ENCODE results near the gene HHAT.
A peak's percentile ranks its signal among the peaks of the same experiment; 100 is the strongest.

HHAT gene

GRCh38 chr1:210588357-210588756, 259.7 kb downstream of the HHAT start:
- TF ChIP-seq, protein P1, sequence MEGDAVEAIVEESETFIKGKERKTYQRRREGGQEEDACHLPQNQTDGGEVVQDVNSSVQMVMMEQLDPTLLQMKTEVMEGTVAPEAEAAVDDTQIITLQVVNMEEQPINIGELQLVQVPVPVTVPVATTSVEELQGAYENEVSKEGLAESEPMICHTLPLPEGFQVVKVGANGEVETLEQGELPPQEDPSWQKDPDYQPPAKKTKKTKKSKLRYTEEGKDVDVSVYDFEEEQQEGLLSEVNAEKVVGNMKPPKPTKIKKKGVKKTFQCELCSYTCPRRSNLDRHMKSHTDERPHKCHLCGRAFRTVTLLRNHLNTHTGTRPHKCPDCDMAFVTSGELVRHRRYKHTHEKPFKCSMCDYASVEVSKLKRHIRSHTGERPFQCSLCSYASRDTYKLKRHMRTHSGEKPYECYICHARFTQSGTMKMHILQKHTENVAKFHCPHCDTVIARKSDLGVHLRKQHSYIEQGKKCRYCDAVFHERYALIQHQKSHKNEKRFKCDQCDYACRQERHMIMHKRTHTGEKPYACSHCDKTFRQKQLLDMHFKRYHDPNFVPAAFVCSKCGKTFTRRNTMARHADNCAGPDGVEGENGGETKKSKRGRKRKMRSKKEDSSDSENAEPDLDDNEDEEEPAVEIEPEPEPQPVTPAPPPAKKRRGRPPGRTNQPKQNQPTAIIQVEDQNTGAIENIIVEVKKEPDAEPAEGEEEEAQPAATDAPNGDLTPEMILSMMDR (IDR thresholded peaks at IDR 0.05; ENCODE audit: insufficient read depth, low read depth, low read length, missing control alignments), result no peak
- no peak overlapping the region for H3K4me3 ChIP-seq (ENCODE audit: low read depth, low read length)
- DNase-seq (ENCODE audit: low read depth), result no peak

DNA sequence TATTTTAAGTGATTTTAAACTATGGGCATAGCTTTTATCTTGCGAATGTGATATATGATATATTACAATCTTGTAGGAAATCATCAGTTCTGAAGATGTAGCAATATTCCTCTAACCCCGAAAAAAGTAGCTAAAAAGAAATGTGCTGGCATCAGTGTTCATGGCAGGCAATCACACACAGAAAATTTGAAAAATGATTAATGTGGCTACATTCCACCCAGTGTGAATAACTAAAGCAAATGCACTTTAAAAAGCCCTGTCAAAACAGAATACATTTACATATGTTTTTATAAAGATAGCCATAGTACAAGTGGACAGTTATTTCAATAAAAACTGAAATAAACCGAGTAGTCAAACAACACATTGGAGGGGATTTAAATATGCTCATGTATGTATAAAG, 260.2 kb downstream of the HHAT start:
- TF ChIP-seq, protein P1 (IDR thresholded peaks at IDR 0.05; ENCODE audit: insufficient read depth, low read depth, low read length, missing control alignments), result no peak
- H3K4me3 ChIP-seq (ENCODE audit: low read depth, low read length), result no peak overlapping the region
- DNase-seq (ENCODE audit: low read depth), result no peak

GRCh38 chr1:210591214-210591613, 262.5 kb downstream of the HHAT start:
- H3K4me3 ChIP-seq (ENCODE audit: low read depth, low read length), result no peak overlapping the region
- DNase-seq (ENCODE audit: low read depth), result no peak
- TF ChIP-seq, protein P1 (IDR thresholded peaks at IDR 0.05; ENCODE audit: insufficient read depth, low read depth, low read length, missing control alignments), result no peak

- TF ChIP-seq, protein P1 (IDR thresholded peaks at IDR 0.05; ENCODE audit: insufficient read depth, low read depth, low read length, missing control alignments), result no peak
- no peak overlapping the region for H3K4me3 ChIP-seq (ENCODE audit: low read depth, low read length)
- DNase-seq (ENCODE audit: low read depth), result no peak
Measured at GRCh38 chr1:210594605-210595004, 265.9 kb downstream of the HHAT start.

- DNase-seq (ENCODE audit: low read depth), result no peak
- TF ChIP-seq, protein P1 (IDR thresholded peaks at IDR 0.05; ENCODE audit: insufficient read depth, low read depth, low read length, missing control alignments), result no peak
Measured at GRCh38 chr1:210596641-210597040, 267.9 kb downstream of the HHAT start.

DNA sequence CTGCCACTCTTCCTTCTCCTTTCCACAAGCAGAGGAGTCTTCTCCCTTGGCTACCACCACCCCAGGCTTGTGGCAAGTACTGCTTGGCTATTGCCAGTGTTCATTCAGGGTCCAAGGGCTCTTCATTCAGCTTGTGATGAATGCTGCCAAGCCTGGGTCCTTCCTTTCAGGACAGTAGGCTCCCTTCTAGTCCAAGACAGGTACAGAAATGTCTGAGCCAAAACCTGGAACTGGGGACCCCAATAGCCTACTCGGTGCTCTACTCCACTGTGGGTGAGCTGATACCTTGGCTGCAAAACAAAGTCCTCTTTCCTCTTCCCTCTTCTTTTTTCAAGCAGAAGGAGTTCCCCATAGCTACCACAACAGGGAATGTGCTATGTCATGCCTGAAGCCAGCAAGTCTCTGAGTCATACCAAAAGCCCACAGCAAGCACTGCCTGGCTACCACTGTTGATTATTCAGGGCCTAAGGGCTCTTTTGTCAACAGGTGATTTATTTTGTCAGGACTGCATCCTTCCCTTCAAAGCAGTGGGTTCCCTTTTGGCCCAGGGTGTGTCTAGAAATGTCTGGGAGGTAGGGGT, 268.9 kb downstream of the HHAT start:
- TF ChIP-seq, protein P1 (IDR thresholded peaks at IDR 0.05; ENCODE audit: insufficient read depth, low read depth, low read length, missing control alignments), result no peak
- DNase-seq (ENCODE audit: low read depth), result peak; percentile 24

More at GRCh38 chr1:210596641-210597040, 267.9 kb downstream of the HHAT start:
- H3K4me3 ChIP-seq (ENCODE audit: low read depth, low read length), result no peak overlapping the region

GRCh38 chr1:210598135-210598652, 269.5 kb downstream of the HHAT start:
- DNase-seq (ENCODE audit: low read depth), result no peak
- H3K4me3 ChIP-seq (ENCODE audit: low read depth, low read length), result no peak overlapping the region
- TF ChIP-seq, protein P1 (IDR thresholded peaks at IDR 0.05; ENCODE audit: insufficient read depth, low read depth, low read length, missing control alignments), result no peak

More for the DNA sequence above, 268.9 kb downstream of the HHAT start:
- H3K4me3 ChIP-seq (ENCODE audit: low read depth, low read length), result no peak overlapping the region

Data from GM12865 (cell line).